ENCODE data around the gene RPSA. TPM values are rescaled to one million over a fixed set of nuclear protein-coding genes. Genes with fewer than 3 reads are reported as not detected.

RPSA gene
- total and polyA plus RNA-seq, 9 of the 15 experiments (the other 6 are each of a cell fraction or from before 2014, with no cell fraction given): 2,290 to 4,272 (median 2,730) TPM

DNA sequence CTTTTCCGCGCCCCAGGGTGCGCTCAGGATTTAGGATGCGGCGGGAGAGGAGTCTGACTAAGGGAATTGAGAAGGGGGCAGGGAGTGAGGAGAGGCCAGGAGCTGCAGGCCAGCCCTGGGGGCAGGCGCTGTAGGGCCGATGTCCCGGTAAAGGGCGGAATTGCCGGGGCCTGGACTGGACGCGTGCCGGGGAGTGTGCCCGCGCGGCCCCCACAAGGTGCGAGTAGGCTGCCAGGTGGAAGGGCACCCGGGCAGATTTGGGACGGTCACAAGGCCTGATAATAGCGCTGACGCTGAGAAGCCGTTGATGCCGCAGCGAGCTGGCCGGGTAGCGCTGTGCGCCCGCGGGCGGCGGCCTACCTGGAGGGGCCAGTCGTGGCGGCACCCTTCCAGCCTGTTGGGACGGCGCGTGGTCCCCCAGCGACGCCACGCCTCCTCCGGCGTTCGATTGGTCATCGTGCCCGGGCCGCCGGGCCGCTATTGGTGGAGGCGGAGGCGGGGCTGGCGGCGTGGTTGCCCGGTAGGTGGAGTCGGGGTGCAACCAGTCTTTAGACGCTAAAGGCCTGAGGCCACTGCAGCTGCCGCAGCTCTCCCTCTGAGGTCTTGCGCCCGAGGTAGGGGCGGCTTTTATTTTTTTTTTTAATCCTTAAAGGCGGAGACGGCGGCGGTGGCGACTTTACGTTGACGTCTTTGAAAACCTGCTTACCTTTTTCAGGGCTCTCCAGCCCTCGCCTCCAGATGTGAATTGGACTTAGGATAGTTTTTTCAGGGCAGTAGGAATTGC lies 22.4 kb upstream of the RPSA start (continued):
- TF ChIP-seq, protein P1, sequence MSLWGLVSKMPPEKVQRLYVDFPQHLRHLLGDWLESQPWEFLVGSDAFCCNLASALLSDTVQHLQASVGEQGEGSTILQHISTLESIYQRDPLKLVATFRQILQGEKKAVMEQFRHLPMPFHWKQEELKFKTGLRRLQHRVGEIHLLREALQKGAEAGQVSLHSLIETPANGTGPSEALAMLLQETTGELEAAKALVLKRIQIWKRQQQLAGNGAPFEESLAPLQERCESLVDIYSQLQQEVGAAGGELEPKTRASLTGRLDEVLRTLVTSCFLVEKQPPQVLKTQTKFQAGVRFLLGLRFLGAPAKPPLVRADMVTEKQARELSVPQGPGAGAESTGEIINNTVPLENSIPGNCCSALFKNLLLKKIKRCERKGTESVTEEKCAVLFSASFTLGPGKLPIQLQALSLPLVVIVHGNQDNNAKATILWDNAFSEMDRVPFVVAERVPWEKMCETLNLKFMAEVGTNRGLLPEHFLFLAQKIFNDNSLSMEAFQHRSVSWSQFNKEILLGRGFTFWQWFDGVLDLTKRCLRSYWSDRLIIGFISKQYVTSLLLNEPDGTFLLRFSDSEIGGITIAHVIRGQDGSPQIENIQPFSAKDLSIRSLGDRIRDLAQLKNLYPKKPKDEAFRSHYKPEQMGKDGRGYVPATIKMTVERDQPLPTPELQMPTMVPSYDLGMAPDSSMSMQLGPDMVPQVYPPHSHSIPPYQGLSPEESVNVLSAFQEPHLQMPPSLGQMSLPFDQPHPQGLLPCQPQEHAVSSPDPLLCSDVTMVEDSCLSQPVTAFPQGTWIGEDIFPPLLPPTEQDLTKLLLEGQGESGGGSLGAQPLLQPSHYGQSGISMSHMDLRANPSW (CRISPR knock-in tag; IDR thresholded peaks at IDR 0.05): no peak; the same call in 1 of the 2 replicates
- TF ChIP-seq PHB2 (IDR thresholded peaks at IDR 0.05; ENCODE audit: low read depth) (no peak), RFX7 (CRISPR knock-in tag; IDR thresholded peaks at IDR 0.05) (no peak), ZNF695 (CRISPR knock-in tag; IDR thresholded peaks at IDR 0.05) (no peak), SMARCA5 (IDR thresholded peaks at IDR 0.05) (0 out of 2 replicates have a peak, but pooled peaks have one; percentile 15), RBM39 (optimal IDR thresholded peaks at IDR 0.05; ENCODE audit: low read depth, low read length) (no peak), ESRRA (IDR thresholded peaks at IDR 0.05; ENCODE audit: borderline replicate concordance, low read depth) (no peak; the same call in 1 of the 2 replicates), CEBPB (tag; IDR thresholded peaks at IDR 0.05) (no peak), ZEB2 (IDR thresholded peaks at IDR 0.05) (peak; percentile 13; the same call in 1 of the 2 replicates), JUNB (CRISPR knock-in tag; conservative IDR thresholded peaks at IDR 0.05) (no peak), XRCC3 (IDR thresholded peaks at IDR 0.05) (no peak), THRAP3 (IDR thresholded peaks at IDR 0.05; ENCODE audit: borderline replicate concordance) (no peak), POLR2AphosphoS5 (IDR thresholded peaks at IDR 0.05; ENCODE audit: control insufficient read depth, insufficient read depth, low read depth, low read length) (peak; percentile 77), ZNF175 (CRISPR knock-in tag; IDR thresholded peaks at IDR 0.05; ENCODE audit: low read depth) (no peak), CHD1 (IDR thresholded peaks at IDR 0.05; ENCODE audit: low read length) (peak; percentile 24), MED1 (CRISPR knock-in tag; IDR thresholded peaks at IDR 0.05; ENCODE audit: borderline replicate concordance) (no peak), ZFPM2 (CRISPR knock-in tag; IDR thresholded peaks at IDR 0.05) (no peak), SMC3 (conservative IDR thresholded peaks at IDR 0.05; ENCODE audit: insufficient read depth, low read depth, low read length) (no peak), SREBF1 (IDR thresholded peaks at IDR 0.05; ENCODE audit: borderline replicate concordance, low read depth, low read length) (no peak)
- TF ChIP-seq, protein P2, sequence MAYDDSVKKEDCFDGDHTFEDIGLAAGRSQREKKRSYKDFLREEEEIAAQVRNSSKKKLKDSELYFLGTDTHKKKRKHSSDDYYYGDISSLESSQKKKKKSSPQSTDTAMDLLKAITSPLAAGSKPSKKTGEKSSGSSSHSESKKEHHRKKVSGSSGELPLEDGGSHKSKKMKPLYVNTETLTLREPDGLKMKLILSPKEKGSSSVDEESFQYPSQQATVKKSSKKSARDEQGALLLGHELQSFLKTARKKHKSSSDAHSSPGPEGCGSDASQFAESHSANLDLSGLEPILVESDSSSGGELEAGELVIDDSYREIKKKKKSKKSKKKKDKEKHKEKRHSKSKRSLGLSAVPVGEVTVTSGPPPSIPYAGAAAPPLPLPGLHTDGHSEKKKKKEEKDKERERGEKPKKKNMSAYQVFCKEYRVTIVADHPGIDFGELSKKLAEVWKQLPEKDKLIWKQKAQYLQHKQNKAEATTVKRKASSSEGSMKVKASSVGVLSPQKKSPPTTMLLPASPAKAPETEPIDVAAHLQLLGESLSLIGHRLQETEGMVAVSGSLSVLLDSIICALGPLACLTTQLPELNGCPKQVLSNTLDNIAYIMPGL (CRISPR knock-in tag; IDR thresholded peaks at IDR 0.05): peak; percentile 75; the same call in 1 of the 2 replicates
- TF ChIP-seq, protein P3, sequence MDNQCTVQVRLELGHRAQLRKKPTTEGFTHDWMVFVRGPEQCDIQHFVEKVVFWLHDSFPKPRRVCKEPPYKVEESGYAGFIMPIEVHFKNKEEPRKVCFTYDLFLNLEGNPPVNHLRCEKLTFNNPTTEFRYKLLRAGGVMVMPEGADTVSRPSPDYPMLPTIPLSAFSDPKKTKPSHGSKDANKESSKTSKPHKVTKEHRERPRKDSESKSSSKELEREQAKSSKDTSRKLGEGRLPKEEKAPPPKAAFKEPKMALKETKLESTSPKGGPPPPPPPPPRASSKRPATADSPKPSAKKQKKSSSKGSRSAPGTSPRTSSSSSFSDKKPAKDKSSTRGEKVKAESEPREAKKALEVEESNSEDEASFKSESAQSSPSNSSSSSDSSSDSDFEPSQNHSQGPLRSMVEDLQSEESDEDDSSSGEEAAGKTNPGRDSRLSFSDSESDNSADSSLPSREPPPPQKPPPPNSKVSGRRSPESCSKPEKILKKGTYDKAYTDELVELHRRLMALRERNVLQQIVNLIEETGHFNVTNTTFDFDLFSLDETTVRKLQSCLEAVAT (IDR thresholded peaks at IDR 0.05): peak in 1 of 2 experiments; percentile 21; a peak in 1 of 4 replicates
- TF ChIP-seq, protein P4, sequence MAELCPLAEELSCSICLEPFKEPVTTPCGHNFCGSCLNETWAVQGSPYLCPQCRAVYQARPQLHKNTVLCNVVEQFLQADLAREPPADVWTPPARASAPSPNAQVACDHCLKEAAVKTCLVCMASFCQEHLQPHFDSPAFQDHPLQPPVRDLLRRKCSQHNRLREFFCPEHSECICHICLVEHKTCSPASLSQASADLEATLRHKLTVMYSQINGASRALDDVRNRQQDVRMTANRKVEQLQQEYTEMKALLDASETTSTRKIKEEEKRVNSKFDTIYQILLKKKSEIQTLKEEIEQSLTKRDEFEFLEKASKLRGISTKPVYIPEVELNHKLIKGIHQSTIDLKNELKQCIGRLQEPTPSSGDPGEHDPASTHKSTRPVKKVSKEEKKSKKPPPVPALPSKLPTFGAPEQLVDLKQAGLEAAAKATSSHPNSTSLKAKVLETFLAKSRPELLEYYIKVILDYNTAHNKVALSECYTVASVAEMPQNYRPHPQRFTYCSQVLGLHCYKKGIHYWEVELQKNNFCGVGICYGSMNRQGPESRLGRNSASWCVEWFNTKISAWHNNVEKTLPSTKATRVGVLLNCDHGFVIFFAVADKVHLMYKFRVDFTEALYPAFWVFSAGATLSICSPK (IDR thresholded peaks at IDR 0.05; ENCODE audit: borderline replicate concordance): no peak
